Inflammatory macrophage (primary cell): Measurements from ENCODE around the gene HRAS.

ENCODE experiments used
- DNase-seq, 2 donors: peaks; one replicate each; pipeline ENCODE4 v3.0.0-alpha.2; 2020 to 2022

HRAS gene

DNA sequence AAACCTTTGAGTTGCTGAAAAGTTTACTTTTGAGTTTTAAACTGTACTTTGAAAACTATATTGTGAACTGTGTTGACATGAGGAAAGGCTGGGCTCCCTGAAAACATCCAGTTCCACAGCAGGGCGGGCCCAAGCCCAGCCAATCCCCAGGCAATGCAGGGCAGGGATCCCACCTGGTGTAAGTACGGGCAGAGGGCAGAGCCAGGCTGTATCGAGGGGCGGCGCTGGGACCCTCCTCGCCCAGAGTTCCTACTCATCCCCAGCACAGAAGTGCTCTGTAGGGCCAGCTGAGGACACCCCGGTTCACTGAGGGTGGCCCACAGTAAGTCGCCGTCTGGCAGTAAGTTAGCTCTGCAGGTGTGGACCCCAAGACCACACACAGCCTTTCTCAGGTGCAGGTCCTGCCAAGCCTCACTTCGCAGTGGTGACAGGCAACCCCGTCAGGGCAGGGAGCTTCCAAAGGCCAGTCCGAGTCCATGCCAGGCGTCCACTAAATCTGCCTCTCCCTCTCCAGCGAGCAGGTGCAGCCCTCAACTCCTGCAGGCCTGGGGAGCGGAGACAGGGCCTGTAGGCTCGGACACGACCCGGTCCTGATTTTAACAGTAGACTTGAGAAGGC, 31.7 kb upstream of the HRAS start:
- DNase-seq: no peak

DNA sequence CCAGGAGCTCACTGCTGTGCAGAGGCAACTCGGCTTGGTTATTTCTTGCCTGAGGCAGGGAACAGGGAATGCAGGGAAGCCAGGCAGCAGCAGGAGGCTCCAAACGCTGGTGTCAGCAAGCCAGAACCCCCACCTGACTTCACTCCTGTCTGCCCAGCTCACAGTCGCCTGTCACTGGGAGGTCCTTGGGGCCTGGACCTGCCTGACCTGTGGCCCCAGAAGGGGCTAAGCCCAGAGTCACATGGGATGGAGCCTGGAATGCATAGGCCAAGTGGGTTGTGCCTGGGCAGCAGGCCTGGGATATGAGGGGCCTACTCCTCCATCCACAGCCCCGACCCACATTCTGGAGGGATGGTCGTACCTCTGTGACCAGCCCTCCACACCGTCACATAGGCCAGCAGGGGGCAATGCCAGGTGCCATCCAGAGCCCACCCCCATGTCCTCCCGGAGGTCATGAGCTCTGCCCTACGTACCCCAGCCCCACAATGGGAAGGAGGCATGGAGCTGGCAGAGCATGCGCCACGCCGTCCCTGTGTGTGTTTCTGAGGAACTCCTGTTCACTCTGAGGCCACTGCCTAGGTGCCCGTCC, 30.6 kb upstream of the HRAS start:
- DNase-seq: no peak

DNA sequence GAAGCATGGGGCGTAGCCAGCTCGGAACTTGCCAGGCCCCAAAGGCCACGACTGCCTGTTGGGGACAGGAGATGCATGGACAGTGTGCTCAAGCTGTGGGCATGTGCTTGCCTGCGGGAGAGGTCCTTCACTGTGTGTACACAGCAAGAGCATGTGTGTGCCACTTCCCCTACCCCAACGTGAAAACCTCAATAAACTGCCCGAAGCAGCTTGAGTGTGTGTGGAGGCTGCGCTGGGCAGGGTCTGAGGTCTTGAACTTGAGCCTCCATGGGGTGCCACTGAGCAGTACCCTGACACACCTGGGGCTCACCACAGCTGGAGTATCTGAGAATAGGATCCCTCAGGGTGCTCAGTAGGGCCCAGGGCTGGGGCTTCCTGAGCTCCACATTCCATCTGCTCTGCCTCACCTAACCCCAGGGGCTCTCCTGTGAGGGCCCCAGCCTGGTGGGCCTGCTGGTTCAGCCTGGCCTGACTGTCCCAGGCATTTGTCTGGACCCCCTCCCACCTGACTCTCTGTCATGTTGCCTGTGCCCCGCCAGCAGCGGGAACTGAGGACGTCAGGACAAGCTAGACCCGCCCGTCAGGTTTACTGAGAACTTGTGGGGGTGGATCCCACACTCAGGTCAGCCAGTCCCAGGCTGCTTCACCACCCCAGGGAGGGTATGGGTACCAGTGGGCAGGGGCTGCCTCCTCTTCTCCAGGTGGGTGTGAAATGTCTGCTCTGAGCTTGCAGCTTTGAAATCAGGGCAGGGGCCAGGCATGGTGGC, 28.6 kb upstream of the HRAS start:
- DNase-seq: no peak

DNA sequence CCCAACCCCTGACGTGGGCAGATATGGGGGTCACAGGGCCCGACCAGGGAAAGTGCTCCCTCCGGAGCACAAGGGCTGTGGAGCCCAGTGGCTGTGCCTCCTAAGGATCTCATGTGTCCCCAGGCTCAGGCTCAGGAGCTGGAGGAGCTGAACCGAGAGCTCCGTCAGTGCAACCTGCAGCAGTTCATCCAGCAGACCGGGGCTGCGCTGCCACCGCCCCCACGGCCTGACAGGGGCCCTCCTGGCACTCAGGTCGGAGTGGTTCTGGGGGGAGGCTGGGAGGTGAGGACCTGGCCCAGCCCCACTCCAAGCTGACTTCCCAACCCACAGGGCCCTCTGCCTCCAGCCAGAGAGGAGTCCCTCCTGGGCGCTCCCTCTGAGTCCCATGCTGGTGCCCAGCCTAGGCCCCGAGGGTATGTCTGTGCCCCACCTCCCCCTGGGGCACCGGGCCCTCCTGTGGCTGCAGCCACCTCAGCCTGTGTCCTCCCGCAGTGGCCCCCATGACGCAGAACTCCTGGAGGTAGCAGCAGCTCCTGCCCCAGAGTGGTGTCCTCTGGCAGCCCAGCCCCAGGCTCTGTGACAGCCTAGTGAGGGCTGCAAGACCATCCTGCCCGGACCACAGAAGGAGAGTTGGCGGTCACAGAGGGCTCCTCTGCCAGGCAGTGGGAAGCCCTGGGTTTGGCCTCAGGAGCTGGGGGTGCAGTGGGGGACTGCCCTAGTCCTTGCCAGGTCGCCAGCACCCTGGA, 27.9 kb upstream of the HRAS start:
- DNase-seq: no peak

DNA sequence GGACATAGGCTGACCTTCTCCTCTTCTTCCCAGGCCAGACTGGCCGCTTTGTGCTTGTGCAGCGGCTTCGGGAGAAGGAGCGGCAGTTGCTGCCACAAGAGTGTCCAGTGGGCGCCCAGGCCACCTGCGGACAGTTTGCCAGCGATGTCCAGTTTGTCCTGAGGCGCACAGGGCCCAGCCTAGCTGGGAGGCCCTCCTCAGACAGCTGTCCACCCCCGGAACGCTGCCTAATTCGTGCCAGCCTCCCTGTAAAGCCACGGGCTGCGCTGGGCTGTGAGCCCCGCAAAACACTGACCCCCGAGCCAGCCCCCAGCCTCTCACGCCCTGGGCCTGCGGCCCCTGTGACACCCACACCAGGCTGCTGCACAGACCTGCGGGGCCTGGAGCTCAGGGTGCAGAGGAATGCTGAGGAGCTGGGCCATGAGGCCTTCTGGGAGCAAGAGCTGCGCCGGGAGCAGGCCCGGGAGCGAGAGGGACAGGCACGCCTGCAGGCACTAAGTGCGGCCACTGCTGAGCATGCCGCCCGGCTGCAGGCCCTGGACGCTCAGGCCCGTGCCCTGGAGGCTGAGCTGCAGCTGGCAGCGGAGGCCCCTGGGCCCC, 26.8 kb upstream of the HRAS start:
- no peak for DNase-seq

DNA sequence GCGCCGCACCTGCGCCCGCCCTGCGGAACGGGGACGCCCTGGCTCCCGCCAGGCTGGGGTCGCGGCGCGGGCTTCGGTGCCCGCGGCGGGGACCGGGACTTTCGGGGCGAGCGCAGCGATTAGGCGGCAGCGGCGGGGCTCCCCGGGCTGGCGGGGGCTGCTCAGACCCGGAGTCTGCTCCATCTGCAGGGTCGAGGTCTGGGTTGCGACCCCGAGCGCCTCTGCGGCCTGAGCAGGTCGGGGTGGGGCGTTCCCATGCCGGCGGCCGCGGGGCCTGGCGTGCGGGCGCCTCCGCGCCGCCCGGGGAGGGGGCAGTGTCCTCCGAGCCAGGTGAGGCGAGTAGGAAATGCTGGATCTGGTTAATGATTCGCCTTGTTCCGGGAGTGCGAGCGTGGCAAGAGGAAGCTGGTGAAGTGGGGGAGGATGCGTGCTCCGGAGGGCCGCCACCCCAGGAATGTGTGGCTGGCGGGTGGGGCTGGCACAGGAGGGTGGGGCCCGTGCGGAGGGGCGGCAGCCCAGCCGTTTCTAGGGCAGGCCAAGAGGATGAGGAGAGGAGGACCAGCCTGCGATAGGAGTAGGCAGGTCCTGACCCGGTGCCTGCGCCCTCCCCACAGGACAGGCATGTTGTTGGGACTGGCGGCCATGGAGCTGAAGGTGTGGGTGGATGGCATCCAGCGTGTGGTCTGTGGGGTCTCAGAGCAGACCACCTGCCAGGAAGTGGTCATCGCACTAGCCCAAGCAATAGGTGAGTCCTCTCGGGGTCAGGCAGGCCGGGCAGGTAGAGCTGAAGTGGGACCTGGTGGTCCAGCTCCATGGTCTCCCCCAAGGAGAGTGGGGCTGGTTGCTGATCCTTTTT, 26.0 kb upstream of the HRAS start:
- DNase-seq: peak in 1 of 2 donors; percentile 23

DNA sequence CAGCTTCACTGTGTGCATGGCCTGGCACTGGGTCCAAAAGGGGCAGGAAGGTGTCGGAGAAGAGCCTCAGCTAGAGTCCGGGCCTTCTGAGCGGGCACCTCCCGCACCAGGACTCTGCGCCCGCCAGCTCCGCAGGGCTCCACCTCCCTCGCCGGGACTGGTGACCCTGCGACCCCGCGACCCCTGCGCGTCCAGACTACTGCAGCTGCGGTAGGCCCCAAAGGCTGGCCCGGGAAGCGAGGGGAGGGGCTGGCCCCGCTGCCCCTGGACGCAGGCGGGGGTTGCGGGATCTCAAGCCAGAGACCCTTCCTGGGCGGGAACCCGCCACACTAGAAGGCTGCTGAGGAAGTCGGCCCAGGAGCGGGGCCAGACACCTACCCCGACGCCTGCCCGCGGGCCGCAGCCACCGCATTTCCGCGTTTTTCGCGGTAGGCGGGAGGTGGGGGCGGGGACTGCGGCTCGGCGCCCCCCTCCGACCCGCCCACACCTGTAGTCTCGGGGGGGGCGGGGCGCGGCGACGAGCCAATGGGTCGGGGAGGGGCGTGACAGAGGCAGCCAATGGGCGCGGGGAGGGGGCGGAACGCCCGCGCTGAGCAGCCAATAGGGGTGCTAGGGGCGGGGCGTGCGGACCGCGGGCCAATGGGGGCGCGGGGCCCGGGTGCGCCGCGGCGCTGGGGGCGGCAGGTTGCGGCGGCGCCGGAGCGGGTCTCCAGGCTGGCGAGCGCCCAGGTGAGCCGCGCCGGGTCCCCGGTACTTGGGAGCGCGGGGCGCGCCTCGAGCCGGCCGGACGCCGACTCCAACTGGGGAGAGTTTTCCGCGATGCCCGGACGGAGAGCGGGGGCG, 25.1 kb upstream of the HRAS start, which contains the start of the genes LMNTD2 and RASSF7:
Gene LMNTD2, minus strand, starts transcription at position 434 of the 843 bp plus-strand sequence. Its CDS starts 22 bp downstream, at position 412.
Gene RASSF7, plus strand, starts transcription at position 666 of the 843 bp plus-strand sequence. CDS start 799 bp downstream, outside the sequence.
- peak; percentile 89 to 92 for DNase-seq

DNA sequence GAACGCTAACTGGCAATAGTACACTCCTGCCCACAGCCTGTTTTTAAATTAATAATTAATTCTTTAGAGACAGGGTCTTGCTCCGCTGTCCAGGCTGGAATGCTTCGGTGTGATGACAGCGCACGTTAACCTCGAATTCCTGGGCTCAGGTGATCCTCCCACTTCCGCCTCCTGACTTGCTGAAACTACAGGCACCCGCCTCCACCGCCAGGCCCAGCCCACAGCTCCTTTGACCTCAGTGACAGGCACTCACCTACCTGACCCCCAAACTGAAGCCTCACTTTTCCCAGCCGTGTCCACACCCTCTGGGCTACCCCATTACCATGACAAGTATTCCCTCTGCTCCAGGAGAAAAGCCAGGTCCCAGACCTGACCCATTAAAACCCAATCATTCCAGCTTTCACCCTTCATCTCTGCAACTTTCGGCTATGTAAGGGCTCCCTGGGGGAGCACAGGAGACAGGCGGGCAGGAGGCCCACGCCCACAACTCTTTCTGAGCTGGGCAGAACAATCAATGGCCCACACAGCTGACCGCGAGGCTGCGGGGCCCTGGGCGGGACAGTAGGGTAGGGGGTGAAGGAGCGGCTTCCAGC, 24.4 kb upstream of the HRAS start:
- DNase-seq: no peak

DNA sequence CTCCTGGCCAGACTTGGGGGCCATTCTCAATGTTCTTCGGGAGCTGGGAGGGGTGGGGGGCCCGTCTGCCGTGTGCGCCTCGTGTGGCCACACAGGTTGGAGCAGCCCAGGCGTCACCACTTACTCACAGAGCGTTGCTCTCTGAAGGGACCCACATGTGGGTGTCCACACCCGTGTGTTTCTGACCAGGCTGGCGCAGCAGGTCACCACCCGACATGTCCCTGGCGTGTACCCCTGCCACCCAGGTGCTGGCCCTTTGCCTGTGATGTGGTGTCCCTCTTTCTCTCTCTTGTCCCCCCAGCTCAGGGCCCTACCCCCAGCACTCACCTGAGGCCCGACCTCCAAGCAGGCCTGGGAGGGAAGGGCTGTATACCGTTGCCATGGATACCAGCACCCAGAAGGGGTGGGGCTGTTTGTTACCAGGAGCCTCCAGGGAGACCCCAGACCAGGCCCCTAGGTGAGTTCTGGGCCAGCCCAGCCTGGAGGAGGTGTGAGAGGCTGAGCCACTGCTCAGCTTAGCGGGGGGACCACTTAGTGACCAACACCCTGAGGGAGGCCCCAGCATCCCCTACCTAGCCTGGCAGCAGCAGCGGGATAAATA, 23.7 kb upstream of the HRAS start:
- DNase-seq: no peak

DNA sequence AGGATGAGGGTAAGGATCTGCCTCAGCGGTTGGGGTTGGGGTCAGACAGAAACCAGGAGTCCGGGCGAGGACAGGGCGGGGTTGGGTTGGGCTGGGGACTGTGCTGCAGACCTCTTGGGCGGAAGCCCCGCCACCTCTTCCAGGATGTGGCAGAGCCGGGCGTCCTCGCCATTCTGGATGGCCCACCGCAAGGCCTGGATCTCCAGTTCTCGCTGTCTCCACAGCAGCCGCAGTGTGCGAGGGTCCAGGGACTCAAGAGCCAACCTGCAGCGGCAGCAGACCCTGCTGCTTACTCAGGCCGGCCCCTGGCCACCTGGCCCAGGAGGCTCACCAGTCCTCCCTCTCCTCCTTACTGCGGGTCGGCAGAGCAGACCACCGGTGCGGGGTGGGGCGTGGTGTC, 23.1 kb upstream of the HRAS start:
- no peak for DNase-seq

DNA sequence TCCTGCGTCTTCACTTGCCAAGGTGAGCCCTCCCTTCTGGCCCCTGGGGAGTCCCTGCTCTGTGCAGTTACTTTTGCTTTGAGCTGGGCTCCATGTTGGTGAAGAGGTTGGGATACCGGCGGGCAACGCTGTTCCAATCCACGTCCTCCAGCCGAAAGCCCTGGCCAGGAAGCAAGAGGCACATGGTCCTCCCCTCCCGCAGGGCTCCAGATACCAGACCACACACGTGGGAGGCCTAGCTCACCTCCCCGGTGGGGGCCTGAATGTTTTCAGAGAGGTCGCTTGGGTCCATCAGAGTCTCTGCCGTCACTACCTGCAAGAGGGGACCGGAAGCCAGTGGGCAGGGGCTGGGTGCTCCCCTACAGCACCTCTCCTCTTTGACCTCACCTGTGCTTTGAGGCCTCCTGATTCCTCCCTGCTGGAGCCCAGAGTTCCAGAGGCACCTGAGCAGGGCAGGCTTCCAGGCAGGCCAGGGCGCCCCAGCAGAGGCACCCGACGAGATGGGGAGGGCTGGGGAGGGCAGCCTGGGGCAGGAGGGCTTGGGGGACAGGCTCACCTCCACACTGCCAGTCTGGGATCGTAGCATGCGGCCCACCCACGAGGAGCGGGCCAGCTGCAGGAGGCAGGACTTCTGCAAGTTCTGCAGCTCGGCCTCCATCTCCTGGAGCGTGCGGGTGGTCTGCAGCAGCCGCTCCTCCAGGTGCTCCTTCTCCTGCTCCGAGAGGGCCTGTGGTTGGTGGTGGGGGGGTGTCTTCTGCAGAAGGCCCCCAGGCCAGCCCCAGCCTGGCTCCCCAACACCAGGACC, 22.2 kb upstream of the HRAS start:
- no peak for DNase-seq

DNA sequence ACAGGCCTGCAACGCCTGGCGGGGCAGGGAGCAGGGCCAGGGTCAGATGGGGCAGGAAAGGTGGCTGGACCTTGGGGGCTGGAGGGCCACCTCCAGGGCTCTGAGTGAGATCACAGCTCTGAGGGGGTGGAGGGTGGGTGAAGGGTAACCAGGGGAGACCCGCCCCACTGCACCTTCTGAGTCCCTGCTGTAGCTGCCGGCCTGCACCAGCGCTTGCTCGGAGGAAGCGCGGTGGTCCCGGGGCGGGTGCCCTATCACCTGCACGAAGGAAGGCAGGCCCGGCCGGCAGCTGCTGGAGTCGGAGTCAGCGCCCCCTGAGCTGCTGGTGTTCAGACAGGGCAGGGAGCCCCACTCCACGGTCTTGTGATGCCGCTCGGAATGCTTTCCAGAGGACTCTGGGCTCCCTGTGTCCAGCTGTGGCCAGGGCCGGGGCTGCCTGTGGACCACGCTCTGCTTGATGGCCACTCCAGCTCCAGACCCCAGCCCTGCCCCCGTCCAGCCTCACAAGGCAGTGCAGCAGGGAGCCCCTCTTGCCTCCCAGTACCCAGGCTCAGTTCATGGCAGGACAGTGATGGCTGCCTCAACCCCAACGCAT, 21.4 kb upstream of the HRAS start:
- no peak for DNase-seq

DNA sequence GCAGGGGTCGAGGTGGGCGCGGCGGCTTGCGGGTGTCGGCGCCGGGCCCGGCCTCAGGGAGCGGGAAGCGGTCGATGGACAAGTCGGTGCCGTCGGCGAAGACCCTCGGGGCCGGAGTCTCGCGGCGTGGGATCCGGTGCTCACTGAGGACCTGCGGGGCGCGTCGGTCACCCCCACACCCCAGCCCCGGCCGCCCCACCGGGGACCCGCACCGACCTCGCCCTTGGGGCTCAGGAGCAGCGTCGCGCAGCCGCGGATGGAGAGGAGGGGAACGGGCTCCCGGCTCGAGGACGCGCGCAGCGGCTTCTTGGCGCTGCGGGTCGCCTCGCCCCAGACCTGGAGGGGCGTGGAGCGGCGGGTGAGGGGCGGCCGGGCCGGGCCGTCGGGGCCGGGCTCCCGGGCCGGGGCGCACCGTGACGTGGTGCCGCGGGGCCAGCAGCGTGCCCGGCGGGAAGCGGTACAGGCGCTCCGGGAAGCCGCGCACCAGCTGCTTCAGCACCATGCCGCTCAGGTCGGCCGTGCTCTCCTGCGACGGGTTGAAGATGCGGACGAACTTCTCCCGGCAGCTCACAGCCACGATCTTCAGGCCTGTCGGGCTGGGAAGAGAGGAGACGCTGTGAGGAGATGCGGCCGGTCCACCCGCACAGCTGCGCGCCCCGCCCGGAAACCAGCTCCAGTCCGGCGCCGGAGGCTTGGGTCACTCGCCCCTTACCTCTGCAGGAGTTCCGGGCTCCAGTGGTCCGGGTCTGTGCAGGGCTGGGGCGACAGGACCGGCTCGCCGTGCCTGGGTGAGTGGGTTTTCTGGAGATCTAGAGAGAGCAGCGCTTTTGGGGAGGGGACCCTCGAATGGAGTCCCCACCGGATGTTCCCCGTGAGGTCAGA, 20.6 kb upstream of the HRAS start:
- no peak for DNase-seq

DNA sequence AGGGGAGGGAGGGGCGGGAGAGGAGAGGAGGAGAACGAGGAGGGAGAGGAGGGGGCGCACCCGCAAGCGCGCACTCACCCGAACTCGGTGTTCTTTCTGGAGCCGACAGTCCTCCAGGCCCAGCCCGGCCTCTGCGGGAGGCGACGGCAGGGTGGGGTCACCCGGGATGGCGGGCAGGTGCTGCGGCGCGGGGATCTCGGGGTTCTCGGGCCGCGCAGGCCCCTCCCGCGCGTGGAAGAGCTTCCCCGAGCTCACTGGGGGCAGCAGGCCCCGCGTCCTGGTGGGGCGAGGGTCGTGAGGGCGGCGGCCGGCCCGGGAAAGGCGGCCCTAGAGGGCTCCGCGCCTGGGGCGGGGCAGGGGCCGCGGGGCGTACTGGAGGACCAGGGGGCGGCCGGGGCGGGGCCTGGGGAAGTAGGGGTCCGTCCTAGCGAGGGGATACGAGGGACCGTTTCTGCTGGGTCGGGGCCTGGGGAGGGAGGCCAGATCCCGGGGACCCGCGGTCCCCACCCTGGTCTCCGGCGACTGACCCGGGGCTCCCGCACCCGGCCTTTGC, 19.9 kb upstream of the HRAS start:
- DNase-seq: no peak

DNA sequence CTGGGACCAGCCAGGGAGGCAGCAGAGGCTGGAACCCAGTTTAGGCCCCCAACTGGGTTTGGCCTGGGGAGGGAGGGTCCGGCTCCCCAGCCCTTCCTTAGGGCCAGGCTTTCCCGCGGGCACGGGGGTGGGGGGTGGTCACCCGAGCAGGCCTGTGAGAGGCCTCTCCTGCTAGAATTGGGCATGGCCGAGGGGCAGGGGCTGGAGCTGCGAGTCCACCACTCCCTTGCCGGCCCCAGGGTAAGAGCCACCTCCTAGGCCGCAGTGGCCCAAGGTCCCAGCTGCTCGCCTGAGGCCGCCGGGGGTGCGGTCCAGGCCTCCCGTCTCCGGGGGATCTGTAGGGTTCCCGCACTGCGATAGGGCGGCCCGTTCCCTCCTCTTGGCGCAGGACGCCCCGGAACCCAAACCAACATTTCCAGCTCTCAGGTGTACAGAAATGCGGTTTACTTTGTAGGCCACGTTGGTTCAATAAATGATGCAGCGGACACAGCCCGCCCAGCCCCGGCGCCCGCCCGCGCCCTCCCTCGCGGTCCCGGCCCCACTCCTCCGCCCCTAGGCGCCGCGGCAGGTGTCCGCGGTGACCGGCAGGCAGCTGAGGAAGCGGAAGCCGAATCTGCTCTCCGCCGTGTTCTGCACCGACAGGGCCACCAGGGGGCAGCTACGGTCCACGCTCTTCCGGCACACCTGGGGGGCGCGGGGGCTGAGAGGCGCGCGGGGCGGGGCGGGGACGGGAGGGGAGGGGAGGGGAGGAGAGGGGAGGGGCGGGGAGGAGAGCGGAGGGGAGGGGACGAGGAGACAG, 19.3 kb upstream of the HRAS start:
- peak; percentile 23 to 60 for DNase-seq

DNA sequence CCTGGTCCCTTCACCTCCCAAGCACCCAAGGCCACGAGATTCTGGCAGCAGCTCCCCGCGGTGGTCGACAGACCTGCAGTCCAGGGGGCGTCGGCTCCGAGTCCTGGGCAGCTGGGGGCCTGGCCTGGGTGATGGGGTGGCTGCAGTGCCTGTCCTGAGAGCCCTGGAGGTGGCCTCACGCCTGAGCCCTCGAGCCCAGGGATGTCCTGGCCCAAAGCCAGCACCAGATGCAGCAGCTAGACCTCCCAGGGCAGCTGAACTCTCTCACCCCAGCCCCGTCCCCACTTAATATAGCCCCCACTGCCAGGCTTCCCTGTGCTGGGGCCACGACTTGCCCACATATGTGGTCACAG, 18.6 kb upstream of the HRAS start:
- no peak for DNase-seq
